Activated CD4-positive, alpha-beta T cell treated with anti-CD3 and anti-CD28 coated beads, Interleukin-10, Interleukin-2, amounts not matched to agents 100 ng/mL and 50 ng/mL, durations not matched to agents 16 hours and 8 hours (primary cell): Measurements from ENCODE around the gene CEP131.

Source experiments
- DNase-seq: peaks from one replicate; pipeline ENCODE4 v3.0.0-alpha.2; 2020

CEP131 gene

DNA sequence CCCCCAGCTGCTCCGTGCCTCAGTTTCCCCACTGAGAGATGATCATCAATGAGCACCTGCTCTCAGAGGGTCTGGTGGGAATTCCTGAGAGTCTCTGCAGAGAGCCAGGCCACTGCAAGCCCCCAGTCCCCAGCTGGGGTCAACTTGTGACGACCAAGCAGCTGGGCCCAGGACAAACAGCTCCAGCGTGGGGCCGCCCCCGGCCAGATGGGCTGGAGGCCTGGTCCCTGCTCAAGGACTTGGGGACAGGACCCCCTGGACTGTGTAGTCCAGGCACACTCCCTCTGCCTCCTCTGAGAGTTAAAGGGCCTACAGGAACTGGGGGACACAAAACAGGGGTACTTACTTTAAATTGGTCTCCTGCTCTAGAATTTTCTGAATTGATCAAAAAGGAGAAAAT lies 40.2 kb downstream of the CEP131 start:
- DNase-seq, result no peak

DNA sequence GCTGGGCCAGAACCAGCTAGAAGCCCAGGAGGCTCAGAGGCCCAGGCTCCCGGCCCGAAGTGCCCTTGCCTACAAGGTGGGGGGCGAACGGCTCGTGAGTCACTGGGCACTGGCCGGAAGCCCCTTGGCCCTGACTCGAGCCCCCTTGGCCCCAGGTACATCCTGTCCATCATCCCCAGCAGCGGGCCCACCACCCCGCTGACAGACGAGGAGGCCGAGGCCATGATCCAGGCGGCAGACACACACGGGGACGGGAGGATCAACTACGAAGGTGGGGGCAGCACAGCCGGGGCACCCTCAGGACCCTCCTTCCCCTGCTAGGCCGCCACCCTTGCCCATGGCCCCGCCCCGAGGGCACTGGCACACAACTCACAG lies 41.0 kb downstream of the CEP131 start:
- no peak for DNase-seq

GRCh38 chr17:81180836-81181810 lies 41.6 kb downstream of the CEP131 start:
- DNase-seq, result no peak

DNA sequence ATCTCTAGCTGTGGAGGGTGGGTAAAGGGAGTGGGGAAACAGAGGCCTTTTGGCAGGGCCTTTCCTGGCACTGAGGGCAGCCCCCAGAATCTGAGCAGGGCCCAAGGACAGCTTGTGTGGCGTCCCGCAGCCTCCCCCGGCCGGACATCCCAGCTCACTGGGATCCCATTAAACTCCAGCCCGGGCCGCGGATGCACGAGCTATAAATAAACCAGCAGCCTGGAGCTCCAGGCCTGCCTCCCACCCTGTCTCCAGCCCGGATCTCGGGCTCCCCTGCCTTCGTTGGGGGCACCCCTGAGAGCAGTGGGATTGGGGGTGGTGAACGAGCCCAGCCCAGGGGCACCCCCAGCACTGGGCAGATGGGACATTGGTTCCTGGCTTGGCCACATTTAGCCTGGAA lies 42.9 kb downstream of the CEP131 start:
- DNase-seq, result no peak

DNA sequence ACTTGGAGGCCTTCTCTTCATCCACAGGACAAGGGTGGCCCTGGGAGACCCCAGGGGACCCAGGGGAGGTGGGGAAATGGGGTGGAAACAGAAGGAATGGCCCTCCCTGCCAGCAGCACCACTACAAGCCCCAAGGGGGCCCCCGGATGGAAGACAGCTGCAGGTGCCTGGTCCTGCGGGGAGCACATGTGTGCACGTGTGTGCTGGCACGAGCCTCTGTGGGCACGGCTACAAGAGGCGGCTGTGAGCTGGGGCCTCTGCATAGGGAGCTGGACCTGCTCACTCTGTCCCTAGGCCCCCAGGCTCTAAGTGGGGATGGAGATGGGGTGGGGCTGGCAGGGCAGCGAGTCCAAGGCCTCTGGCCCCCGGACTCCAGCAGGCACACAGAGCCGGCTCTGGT lies 43.5 kb downstream of the CEP131 start:
- no peak for DNase-seq

DNA sequence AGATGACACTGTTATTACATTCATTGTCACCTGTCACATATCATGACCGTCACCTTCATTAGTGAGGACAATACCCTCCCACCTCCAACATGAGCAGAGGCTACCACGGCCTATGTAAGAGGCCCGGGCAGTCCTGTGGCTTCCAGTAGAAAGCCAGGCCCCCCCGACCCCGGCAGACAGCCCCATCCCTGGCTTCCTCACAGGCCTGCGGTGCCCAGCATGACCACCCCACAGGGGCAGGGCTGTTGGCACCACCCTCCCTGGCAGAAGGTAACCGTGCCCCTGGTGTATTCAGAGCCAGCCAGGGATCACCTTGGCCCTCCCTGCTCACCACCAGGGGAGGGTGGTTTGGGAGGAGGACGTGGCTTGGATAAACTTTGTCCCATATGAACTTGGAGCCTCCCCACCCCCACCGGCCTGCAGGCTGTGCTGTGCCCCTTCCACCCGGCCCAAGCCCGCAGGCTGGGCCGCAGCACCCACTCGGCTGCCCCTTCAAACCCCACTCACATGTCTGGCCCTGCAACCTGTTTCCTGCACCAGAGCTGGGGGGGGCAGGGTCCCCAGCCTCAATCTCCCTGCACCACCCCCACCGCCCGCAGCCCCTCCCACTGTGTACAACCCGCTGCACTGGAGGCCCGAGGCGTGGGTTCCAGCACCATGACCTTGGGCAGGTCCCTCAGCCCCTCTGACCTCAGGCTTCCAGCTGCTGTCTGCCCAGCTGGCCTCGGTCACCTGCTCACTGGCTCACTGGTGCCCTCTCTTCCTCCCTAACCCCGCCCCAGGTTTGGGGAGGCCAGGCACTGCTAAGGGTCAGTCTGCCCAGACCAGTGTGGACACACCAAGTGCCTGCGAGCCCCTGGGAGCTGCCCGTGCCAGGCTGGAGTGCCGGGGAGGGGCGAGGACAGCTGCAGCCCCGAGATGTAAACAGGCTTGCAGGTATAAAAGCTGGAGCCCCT lies 44.4 kb downstream of the CEP131 start:
- no peak for DNase-seq

GRCh38 chr17:81176666-81177065 lies 46.1 kb downstream of the CEP131 start:
- no peak for DNase-seq

DNA sequence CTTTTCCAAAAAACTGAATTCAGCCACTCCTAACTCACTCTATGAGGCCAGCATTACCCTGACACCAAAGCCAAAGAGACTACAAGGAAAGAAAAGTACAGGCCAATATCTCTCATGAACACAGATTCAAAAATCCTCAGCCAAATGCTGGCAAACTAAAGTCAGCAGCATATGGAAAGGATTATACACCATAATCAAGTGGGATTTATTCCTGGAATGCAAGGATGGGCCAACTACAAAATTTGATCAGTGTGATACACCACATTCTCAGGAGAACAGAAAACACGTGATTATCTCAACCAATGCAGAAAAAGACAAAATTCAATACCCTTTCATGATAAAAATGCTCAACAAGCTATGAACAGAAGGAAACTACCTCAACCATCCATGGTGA lies 49.0 kb downstream of the CEP131 start:
- DNase-seq, result no peak

DNA sequence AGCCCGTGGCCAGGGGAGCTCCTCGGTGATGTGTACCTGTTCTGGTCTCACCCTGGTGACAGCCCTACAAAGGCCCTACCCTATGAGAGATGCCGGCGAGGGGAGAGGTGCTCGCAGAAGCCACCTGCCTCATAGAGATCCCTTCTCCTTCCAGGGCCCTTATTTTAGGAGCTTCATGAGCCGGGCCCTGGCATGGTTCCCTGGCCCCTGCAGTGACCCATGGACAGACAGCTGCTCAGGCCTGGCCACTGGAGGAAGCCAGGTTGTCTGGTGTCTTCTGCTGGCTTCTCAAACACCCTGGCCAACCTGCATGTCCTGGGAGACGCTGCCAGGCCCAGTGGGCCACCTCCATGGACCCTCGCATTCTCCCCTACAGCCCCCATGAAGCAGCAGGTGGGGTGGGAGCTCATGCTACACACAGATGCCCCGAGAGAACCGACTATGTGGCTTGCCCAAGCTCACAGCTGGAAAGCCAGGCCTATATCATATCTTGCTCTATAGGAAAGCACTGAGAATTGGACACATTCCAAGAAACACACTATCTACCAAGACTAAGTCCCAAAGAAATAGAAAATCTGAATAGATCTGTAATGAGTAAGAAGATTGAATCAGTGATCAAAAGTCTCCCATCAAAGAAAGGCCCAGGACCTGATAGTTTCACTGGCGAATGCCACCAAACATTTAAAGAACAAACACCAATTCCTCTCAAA lies 49.6 kb downstream of the CEP131 start:
- DNase-seq, result no peak

DNA sequence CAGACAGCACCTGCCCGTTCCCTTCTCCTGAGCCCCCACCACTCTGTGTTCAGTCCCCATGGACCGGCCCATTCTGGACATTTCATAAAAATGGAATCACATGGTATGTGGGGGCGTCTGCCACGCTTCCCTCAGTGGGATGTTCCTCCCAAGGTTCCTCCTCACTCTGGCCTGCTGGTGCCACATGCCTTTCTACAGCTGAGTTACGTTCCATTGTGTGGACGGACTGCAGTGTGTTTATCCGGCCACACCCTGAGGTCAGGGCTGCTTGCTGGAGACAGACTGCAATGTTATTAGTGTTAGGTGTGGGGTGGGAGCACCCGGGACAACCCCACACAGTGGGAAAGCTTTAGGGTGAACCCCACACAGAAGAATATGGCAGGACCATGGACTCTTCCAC lies 50.8 kb downstream of the CEP131 start:
- DNase-seq, result no peak

DNA sequence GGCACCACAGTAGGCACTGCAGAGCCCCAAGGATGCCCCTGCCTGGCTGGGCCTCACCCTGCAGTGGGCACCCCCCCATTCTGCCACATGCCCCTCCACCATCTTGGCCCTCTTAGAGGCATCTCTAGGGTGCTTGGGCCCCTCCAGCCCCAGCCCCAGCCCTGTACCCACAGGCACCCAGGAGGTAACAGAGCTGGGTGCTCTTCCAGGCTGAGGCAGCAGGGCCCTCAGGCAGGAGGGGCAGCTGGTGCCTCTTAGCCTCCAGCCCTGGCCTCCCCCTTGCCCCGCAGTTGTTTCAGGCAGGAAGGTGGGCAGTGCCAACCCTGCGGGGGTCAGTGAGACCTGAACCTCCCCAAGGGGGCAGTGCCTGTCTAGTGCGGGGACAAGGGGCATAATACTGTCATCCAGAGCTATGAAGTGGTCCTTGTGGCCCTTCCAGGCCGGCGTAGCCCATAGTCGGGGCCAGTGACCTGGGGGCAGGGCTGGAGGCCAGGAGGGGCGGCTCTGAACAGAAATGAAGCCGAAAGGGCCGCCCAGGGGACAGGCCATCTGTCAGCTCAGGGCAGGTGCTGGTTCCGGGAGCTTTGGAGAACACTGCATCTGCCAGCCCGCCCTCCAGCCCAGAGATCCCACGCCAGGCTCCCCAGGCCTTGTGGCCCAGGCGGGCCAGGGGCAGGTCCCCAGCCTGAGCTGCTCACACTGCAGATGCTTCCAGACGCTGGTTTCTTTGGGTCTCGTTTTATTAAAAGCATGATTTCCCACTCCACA lies 51.9 kb downstream of the CEP131 start:
- no peak for DNase-seq

DNA sequence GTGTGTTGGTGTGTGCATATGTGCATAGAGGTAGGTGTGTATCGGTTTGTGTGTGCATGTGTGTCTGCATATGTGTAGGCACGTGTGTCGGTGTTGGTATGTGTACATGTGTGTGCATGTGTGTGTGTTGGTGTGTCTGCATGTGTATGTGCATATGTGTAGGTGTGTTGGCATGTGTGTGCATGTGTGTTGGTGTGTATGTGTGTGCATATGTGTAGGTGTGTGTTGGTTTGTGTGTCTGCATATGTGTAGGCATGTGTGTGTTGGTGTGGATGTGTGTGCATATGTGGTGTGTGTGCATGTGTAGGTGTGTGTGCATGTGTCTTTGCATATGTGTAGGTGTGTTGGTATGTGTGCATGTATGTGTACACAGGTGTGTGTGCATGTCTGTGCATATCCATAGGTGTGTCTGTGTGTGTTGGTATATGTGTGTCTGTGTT lies 52.9 kb downstream of the CEP131 start:
- DNase-seq, result no peak

DNA sequence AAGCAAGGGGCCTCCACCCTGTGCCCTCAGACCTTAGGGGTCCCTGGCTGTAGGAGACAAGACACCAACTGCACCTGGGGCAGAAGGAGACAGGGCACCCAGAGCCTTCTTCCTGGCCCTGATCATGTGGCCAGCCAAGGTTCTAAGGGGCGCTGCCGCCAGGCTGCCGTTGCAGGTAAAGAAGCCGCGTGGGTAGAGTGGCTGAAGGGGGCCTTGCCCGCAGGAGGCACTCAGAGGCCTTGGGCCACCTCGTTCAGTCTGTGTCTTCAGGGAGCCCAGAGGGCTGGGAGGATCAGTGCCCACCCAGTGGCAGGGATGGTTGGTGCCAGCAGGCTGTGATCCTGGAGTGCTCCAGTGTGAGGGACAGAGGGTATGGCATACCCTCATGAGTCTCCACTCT lies 55.1 kb downstream of the CEP131 start:
- DNase-seq, result no peak

- no peak for DNase-seq
These were observed 55.6 kb downstream of the CEP131 start for GRCh38 chr17:81167194-81167524.

- DNase-seq, result no peak
These were observed 56.7 kb downstream of the CEP131 start, which contains the start of gene AATK for GRCh38 chr17:81166033-81166492. Gene AATK, minus strand, starts transcription at chr17:81166221. Its CDS starts 229 bp downstream, at chr17:81165992.

DNA sequence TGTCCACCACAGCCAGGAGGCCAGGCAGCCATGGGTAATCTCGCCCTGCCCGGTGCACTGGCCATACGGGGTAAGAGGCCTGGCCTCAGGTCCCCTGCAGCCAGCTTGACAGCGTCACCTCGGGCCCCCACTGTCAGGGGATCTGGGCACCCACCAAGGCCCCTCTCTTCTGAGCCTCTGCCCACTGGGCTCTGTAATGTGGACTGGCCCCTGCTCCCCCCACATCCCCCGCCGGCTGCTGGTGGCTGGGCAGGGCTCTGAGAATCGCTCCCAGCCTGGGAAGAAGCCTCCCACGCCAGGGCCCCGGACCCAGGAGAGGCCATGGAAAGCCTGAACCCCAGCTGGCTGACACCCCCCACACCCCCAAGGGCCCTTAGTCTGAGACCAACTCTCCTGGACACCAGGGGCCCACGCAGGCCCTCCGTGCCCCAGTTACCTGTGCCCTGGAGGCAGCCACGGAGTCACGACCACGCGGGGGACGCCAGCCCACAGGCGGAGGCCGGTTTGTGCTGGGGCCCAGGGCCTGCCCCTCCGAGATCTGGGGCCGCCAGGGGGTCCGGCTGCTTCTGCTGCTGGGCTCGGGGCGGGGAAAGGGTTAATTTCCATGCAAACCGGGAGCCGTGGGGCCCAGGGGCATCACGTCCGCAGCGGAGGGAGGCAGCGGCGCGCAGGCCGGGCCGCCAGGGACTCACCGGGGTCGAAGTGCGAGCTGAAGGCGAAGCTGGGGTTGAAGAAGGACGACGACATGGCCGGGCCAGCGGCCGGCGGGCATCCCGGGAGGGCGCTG lies 57.3 kb downstream of the CEP131 start, which contains the start of gene PVALEF:
Gene PVALEF (plus strand): TSS at position 262 of the 787 bp plus-strand sequence. CDS start 15,720 bp downstream, outside the sequence.
- DNase-seq, result no peak

DNA sequence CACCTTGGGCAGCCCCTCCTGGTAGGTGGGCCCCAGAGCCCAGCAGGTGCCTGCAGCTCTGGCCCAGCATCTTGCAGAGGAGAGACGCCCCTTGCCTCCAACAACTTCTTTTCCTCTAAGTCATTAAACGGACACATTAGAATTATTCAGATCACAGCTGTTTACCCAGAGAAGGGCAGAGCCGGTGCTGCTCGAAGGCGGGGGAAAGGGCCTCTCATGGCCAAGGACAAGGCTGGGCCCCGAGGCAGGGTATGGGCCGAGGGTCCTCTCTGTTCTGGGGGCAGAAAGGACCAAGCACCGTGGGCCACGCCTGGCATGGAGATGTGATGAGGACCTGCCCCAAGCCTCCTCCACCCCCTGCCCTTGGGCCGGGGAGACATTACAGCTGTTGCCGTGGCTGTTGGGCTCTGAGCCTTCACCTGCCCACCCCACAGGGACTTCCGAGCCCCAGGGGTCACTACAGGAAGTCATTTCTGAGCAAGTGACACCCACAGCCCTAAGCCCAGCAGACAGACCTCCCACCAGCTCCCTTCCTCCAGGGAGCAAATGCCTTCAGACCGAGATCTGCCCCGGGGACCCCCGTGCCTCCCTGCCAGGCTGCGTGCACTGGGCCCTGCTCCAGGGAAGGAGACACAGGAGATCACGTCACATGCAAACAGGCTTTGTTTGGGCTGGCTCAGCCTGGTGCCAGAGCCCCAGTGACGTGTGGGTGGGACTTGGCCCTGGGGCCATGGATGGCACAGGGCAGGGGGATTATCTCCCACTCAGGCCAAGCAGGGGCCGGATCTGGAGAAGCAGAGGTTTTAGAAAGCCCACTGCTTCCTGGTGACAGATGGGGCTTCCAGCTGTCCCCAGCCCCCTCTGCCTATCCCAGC lies 58.2 kb downstream of the CEP131 start:
- no peak for DNase-seq

DNA sequence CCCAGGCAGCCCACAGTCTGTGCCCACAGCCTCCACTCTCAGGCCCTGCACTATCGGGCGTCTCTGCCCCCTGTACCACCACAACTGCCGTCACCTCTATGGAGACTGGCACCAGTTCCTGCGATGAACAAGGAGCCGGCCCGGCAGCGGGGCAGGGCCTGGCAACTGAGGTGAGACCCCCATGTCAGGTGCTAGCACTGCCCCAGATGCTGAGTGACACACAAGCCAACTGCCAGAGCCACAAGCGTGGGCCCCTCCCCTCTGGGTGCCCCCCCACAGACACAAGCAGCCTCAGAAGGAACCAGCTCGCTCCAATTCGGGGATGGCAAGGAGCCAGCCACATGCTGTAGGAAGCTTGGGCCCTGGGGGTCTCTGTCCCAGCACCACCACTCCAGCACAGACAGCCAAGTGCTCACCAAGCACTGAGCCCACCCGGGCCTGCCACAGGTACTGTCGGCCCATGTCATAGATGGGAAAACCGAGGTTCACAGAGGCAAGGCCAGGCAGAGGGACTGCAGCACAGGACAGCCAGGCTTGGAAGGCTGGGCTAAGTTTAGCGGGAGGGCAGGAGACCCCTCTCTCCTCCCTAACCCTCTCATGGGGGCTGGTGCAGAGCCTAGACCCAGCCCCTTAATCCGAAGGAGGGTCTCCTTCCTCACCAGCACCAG lies 58.9 kb downstream of the CEP131 start:
- DNase-seq, result no peak

GRCh38 chr17:81163051-81163695 lies 59.6 kb downstream of the CEP131 start:
- no peak for DNase-seq
